Trophoblast cell (in vitro differentiated cells and primary cell): ENCODE measurements around the gene SLC6A20.

ENCODE experiments used
- DNase-seq, 2 donors: peaks; one replicate each; pipeline ENCODE4 v3.0.0-alpha.2; 2016
- H2AFZ ChIP-seq: 2 replicates; pipeline ENCODE4 v1.6.1; 2013; ENCODE audit warnings: low read length, moderate library complexity, mild to moderate bottlenecking; ENCODE audit not compliant: insufficient read depth, poor library complexity
- H2AK5ac ChIP-seq: 2 replicates; pipeline ENCODE4 v1.6.1; 2013; ENCODE audit warnings: mild to moderate bottlenecking, low read length
- H2BK120ac ChIP-seq: 2 replicates; pipeline ENCODE4 v1.6.1; 2013; ENCODE audit warnings: low read length, mild to moderate bottlenecking, moderate library complexity; ENCODE audit not compliant: insufficient read depth, poor library complexity
- H2BK12ac ChIP-seq: 2 replicates; pipeline ENCODE4 v1.6.1; 2013; ENCODE audit warnings: mild to moderate bottlenecking, low read length, moderate library complexity
- H2BK5ac ChIP-seq: 2 replicates; pipeline ENCODE4 v1.6.1; 2013; ENCODE audit warnings: low read length, low read depth, moderate library complexity, mild to moderate bottlenecking; ENCODE audit not compliant: poor library complexity
- H3K14ac ChIP-seq: 2 replicates; pipeline ENCODE4 v1.6.1; 2013; ENCODE audit warnings: mild to moderate bottlenecking, low read length
- H3K18ac ChIP-seq: 2 replicates; pipeline ENCODE4 v1.6.1; 2013; ENCODE audit warnings: mild to moderate bottlenecking, low read length
- H3K23ac ChIP-seq: 2 replicates; pipeline ENCODE4 v1.6.1; 2013; ENCODE audit warnings: low read length
- H3K27ac ChIP-seq: 2 replicates; pipeline ENCODE4 v1.5.1; 2013; ENCODE audit warnings: low read depth, mild to moderate bottlenecking, inconsistent platforms, low read length, moderate library complexity
- H3K27me3 ChIP-seq: 2 replicates; pipeline ENCODE4 v1.6.1; 2013; ENCODE audit warnings: inconsistent platforms, mild to moderate bottlenecking, low read length, moderate library complexity; ENCODE audit not compliant: insufficient read depth
- H3K36me3 ChIP-seq, 2 experiments: 1 replicate in 1 of 2; 2 replicates in 1 of 2; pipeline ENCODE4 v1.6.1; 2013; ENCODE audit warnings: low read length in 2 of 2, mild to moderate bottlenecking in 2 of 2, moderate library complexity in 1 of 2; ENCODE audit not compliant: insufficient read depth in 2 of 2, control insufficient read depth in 1 of 2
- H3K4ac ChIP-seq: 2 replicates; pipeline ENCODE4 v1.6.1; 2013; ENCODE audit warnings: low read depth, mild to moderate bottlenecking, low read length, moderate library complexity
- H3K4me1 ChIP-seq, 2 experiments: 1 replicate in 1 of 2; 2 replicates in 1 of 2; pipeline ENCODE4 v1.6.1; 2013; ENCODE audit warnings: low read length in 2 of 2, mild to moderate bottlenecking in 2 of 2, moderate library complexity in 1 of 2; ENCODE audit not compliant: insufficient read depth in 2 of 2, control insufficient read depth in 1 of 2
- H3K4me2 ChIP-seq: 2 replicates; pipeline ENCODE4 v1.6.1; 2013; ENCODE audit warnings: inconsistent platforms, mild to moderate bottlenecking, low read length, moderate library complexity
- H3K4me3 ChIP-seq: 2 replicates; pipeline ENCODE4 v1.5.1; 2013; ENCODE audit warnings: mild to moderate bottlenecking, low read depth, low read length, inconsistent platforms
- H3K79me1 ChIP-seq: one replicate; pipeline ENCODE4 v1.6.1; 2013; ENCODE audit warnings: low read length
- H3K79me2 ChIP-seq: 2 replicates; pipeline ENCODE4 v1.6.1; 2013; ENCODE audit warnings: low read length, mild to moderate bottlenecking; ENCODE audit not compliant: control insufficient read depth, insufficient read depth, poor library complexity
- H3K9ac ChIP-seq: 2 replicates; pipeline ENCODE4 v1.6.1; 2013; ENCODE audit warnings: mild to moderate bottlenecking, low read length
- H3K9me3 ChIP-seq: 2 replicates; pipeline ENCODE4 v1.6.1; 2013; ENCODE audit warnings: low read depth, mild to moderate bottlenecking, control low read depth, inconsistent platforms, low read length; ENCODE audit not compliant: insufficient read depth
- H4K12ac ChIP-seq: 2 replicates; pipeline ENCODE4 v1.6.1; 2013; ENCODE audit warnings: low read depth, mild to moderate bottlenecking, low read length, moderate library complexity
- H4K8ac ChIP-seq: 2 replicates; pipeline ENCODE4 v1.6.1; 2013; ENCODE audit warnings: low read depth, mild to moderate bottlenecking, low read length, moderate library complexity
- H4K91ac ChIP-seq: one replicate; pipeline ENCODE4 v1.6.1; 2013; ENCODE audit warnings: low read depth, mild to moderate bottlenecking, low read length, moderate library complexity
- WGBS: extraction: QIAGEN DNeasy Blood & Tissue Kit; methylation state at CpG from one replicate; pipeline ENCODE4 v1.1.7; 2013; ENCODE audit warnings: missing lambda C conversion rate; ENCODE audit not compliant: insufficient read length, insufficient coverage; ENCODE audit errors: extremely low coverage; 5-methylcytosine and 5-hydroxymethylcytosine counted together

Gene SLC6A20

DNA sequence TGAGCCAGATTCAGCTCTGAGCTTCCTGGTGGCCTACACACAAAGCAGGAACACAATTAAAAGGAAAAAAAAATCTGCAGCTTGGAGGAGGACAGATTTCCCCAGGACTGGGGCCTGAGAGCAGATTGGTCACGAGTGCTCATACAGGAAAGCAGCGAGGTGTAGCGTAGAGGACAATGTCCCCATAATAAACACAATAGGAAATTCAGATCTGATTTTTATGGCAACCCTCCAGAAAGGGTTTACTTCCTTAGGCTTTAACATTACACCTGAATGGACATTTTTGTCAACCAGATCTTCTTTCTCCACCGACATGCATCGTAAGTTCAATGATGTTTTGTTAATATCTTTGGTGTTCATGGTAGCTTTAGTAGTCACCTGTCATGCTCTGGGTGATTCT is 23.3 kb downstream of the SLC6A20 start:
- Histone ChIP-seq H3K79me2 (no peaks in the 10 kb centered on the region), H3K4me2 (no peak overlapping the region), H2AK5ac (no peak overlapping the region), H3K14ac (no peak overlapping the region), H3K36me3 (no peaks in the 10 kb centered on the region), H4K91ac (no peak overlapping the region), H4K12ac (no peak overlapping the region), H2BK120ac (no peak overlapping the region), H3K27ac (no peak overlapping the region), H3K18ac (no peak overlapping the region), H3K9me3 (peaks cover 2% of the 10 kb centered on the region), H2AFZ (no peak overlapping the region), H3K9ac (no peak overlapping the region), H3K4me3 (no peak overlapping the region), H3K4ac (no peak overlapping the region), H3K4me1 (no peaks in the 10 kb centered on the region), H2BK5ac (no peak overlapping the region), H3K27me3 (no peaks in the 10 kb centered on the region), H3K79me1 (no peaks in the 10 kb centered on the region), H3K23ac (no peak overlapping the region), H2BK12ac (no peak overlapping the region), H4K8ac (no peak overlapping the region)
- no peak for DNase-seq
- WGBS: no CpG with 5 or more reads among the region's 5 CpGs

DNA sequence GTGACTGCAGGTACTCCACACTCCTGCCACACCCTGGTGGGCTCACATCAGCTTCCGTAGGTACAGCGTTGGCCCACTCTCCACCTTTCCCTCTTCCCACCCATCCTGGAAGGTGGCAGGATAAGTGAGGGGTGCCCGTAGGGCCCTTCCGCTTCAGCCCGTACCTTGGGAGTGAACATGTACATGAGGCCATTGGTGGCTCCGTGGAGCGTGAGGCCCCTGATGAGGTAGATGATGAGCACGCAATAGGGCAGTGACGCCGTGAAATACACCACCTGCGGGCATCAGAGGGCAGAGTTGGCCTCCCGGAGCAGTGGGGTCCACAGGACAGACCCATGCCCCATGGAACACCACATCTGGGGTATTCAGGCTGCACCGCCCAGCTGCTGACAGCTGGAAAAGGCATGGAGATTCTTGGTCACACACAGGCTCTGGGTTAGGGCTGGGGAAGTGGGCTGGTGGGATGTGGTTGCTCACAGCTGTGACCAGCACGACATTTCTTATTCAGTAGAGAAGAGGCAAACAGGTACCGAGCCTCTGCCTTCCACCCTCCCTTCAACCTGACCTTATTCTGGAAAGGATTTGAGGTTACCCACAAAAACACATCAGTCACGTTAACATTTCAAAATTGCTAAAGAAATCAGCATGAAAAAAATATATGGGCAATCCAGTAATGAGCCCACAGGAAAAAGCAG is 23.8 kb downstream of the SLC6A20 start:
- no CpG with 5 or more reads among the region's 16 CpGs for WGBS
- Histone ChIP-seq H2BK120ac (no peak overlapping the region), H3K23ac (no peak overlapping the region), H3K18ac (no peak overlapping the region), H2AK5ac (no peak overlapping the region), H3K79me2 (no peaks in the 10 kb centered on the region), H3K27me3 (no peaks in the 10 kb centered on the region), H3K27ac (no peak overlapping the region), H3K14ac (no peak overlapping the region), H4K91ac (no peak overlapping the region), H3K79me1 (no peaks in the 10 kb centered on the region), H3K4me3 (no peak overlapping the region), H4K8ac (no peak overlapping the region), H3K4ac (no peak overlapping the region), H3K9ac (no peak overlapping the region), H2BK12ac (no peak overlapping the region), H3K4me2 (no peak overlapping the region), H3K4me1 (no peaks in the 10 kb centered on the region), H4K12ac (no peak overlapping the region), H3K36me3 (no peaks in the 10 kb centered on the region), H2BK5ac (no peak overlapping the region), H3K9me3 (peaks cover 2% of the 10 kb centered on the region), H2AFZ (no peak overlapping the region)
- no peak for DNase-seq

DNA sequence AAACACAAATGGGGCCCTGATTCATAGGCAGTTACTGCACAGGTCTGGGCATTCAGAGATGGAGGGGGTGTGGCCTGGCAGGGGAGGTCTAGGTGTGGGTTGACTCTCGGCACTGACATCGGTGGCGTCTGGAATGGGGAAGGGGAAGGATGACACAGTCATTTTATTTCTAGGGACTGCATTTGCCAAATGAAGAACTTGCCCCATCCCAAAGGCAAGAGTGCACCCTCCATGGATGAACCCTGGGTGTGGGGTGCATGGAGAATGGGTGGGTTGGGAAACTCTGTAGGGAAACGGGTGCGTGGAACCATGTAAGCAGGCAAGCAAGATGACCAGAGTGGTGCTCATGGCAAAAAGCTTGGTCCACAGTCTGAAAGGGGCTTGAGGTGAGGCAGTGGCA is 24.5 kb downstream of the SLC6A20 start:
- no CpG with 5 or more reads among the region's 5 CpGs for WGBS
- Histone ChIP-seq H4K12ac (no peak overlapping the region), H3K4ac (no peak overlapping the region), H3K36me3 (no peaks in the 10 kb centered on the region), H3K9ac (no peak overlapping the region), H3K79me2 (no peaks in the 10 kb centered on the region), H3K23ac (no peak overlapping the region), H4K91ac (no peak overlapping the region), H3K9me3 (peaks cover 2% of the 10 kb centered on the region), H2BK120ac (no peak overlapping the region), H4K8ac (no peak overlapping the region), H3K14ac (no peak overlapping the region), H2BK5ac (no peak overlapping the region), H2AFZ (no peak overlapping the region), H3K79me1 (no peaks in the 10 kb centered on the region), H2AK5ac (no peak overlapping the region), H3K4me1 (no peaks in the 10 kb centered on the region), H3K18ac (no peak overlapping the region), H3K27ac (no peak overlapping the region), H3K4me3 (no peak overlapping the region), H3K4me2 (no peak overlapping the region), H2BK12ac (no peak overlapping the region), H3K27me3 (no peaks in the 10 kb centered on the region)
- no peak for DNase-seq

DNA sequence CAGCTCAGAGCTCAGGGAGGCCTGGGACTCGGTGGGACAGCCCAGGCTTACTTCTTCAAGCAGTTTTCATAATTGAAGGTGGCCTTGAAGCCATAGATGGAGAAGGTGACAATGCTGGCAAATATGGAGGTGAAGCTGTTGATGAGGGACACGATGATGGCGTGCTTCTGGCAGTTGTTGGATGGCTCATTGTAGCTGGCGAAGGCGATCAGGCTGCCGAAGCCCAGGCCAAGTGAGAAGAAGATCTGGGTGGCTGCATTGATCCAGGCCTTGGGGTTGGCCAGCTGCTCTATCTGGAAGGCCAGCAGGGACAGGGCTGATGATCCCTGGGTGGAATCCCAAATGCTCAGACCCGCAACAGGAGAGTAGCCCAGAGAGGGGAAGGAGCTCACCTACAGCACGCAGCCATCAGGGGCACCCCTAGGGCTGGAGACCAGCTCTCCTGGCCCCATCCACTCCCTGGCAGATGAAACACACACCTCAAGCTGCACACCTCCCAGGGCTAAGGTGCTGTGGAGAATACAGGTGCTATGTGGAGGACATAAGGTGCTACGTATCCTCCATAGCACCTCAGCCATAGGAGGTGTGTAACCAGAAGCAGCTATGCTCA is 25.1 kb downstream of the SLC6A20 start:
- H3K4me3 ChIP-seq: no peak overlapping the region
- H2AFZ ChIP-seq: no peak overlapping the region
- no peaks in the 10 kb centered on the region for H3K4me1 ChIP-seq
- H4K8ac ChIP-seq: no peak overlapping the region
- H3K4me2 ChIP-seq: no peak overlapping the region
- H2BK5ac ChIP-seq: no peak overlapping the region
- H3K23ac ChIP-seq: no peak overlapping the region
- no peak overlapping the region for H3K18ac ChIP-seq
- no peaks in the 10 kb centered on the region for H3K36me3 ChIP-seq
- H2BK120ac ChIP-seq: no peak overlapping the region
- H3K27ac ChIP-seq: no peak overlapping the region
- no CpG with 5 or more reads among the region's 9 CpGs for WGBS
- H3K79me1 ChIP-seq: no peaks in the 10 kb centered on the region
- no peak overlapping the region for H3K14ac ChIP-seq
- H3K9ac ChIP-seq: no peak overlapping the region
- no peaks in the 10 kb centered on the region for H3K79me2 ChIP-seq
- no peak for DNase-seq
- no peaks in the 10 kb centered on the region for H3K27me3 ChIP-seq
- H2AK5ac ChIP-seq: no peak overlapping the region
- H3K9me3 ChIP-seq: peaks cover 2% of the 10 kb centered on the region
- H3K4ac ChIP-seq: no peak overlapping the region
- H4K12ac ChIP-seq: no peak overlapping the region
- H2BK12ac ChIP-seq: no peak overlapping the region
- no peak overlapping the region for H4K91ac ChIP-seq
